Gastroesophageal sphincter (tissue), 3 donors: ENCODE measurements around the gene S1PR2.

Experiments used
- CTCF ChIP-seq, 4 experiments: fragments of 200-600 bp in 2 of 4; fragments of 450-650 bp in 2 of 4; sonication (generic) in 1 of 4; IDR thresholded peaks; one replicate each; pipeline ENCODE4 v1.5.1; 2017 to 2019; ENCODE audit warnings: antibody characterized with exemption in 4 of 4, mild to moderate bottlenecking in 2 of 4, moderate library complexity in 2 of 4
- EP300 ChIP-seq: sonication (generic); formaldehyde crosslinking; IDR thresholded peaks from one replicate; pipeline ENCODE4 v1.6.1; 2017; ENCODE audit warnings: antibody characterized with exemption, mild to moderate bottlenecking
- POLR2AphosphoS5 ChIP-seq: sonication (generic); formaldehyde crosslinking; IDR thresholded peaks from one replicate; pipeline ENCODE4 v1.6.1; 2017; ENCODE audit warnings: antibody characterized with exemption

GRCh38 chr19:10182076-10182475 lies 49.1 kb downstream of the S1PR2 start:
- TF ChIP-seq CTCF (IDR thresholded peaks at IDR 0.05) (no peak), POLR2AphosphoS5 (no peak), EP300 (no peak)
